Subcutaneous adipose tissue (tissue), 4 donors: ENCODE results near the gene NOS2. TPM values are rescaled to one million over a fixed set of nuclear protein-coding genes. Genes with fewer than 3 reads are reported as not detected.

Source experiments
- CTCF ChIP-seq: fragments of 450-650 bp; IDR thresholded peaks from one replicate; pipeline ENCODE4 v1.5.1; 2016; ENCODE audit warnings: low read depth, mild to moderate bottlenecking, control low read depth, antibody characterized with exemption, moderate library complexity
- total RNA-seq, 4 donors: library from RNA; depleted of rRNA; stranded (reverse); fragments of >200 nt; gene quantifications; one replicate each; pipeline ENCODE4 v1.1.0, GENCODE V29; 2016

Gene NOS2
- total RNA-seq, 4 donors from 2014 or later, result 0.22 TPM; not detected in 3

GRCh38 chr17:27808628-27809027, 8.3 kb upstream of the NOS2 start:
- TF ChIP-seq CTCF, result no peak

GRCh38 chr17:27807567-27808470, 7.5 kb upstream of the NOS2 start:
- no peak for TF ChIP-seq CTCF

GRCh38 chr17:27805520-27806146, 5.3 kb upstream of the NOS2 start:
- TF ChIP-seq CTCF, result no peak

GRCh38 chr17:27804113-27804512, 3.8 kb upstream of the NOS2 start:
- no peak for TF ChIP-seq CTCF

GRCh38 chr17:27802962-27803680, 2.8 kb upstream of the NOS2 start:
- TF ChIP-seq CTCF, result no peak

GRCh38 chr17:27802033-27802432, 1.7 kb upstream of the NOS2 start:
- no peak for TF ChIP-seq CTCF

- no peak for TF ChIP-seq CTCF
These were observed 2.0 kb downstream of the NOS2 start for GRCh38 chr17:27798376-27798775.
